Stimulated activated CD4-positive, alpha-beta T cell treated with anti-CD3 and anti-CD28 coated beads, Interleukin-4, amount 100 ng/mL, for 24 hours (primary cell): ENCODE results near the gene ZNF865.
A peak's percentile ranks its signal among the peaks of the same experiment; 100 is the strongest.

Experiments
- DNase-seq: peaks from one replicate; pipeline ENCODE4 v3.0.0-alpha.2; 2020

Gene ZNF865

DNA sequence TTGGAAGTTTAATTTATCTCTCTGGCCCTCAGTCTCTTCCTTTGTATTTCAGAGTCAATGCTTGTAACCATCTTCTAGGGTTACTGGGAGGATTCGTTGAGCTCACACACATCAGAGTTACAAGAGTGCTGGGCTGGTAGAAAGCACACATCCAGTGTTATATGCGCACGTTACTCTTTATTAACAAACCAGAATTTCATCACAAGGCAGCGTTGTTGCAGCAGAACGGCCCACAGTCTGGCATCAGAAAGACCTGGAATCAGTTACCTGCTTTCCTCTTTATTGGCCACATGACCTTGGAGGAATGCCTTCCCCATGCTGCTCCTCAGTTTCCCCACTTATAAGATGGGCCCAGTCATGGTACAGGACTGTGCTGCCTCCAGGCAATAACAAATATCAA is 3.9 kb downstream of the ZNF865 start:
- DNase-seq, result no peak

DNA sequence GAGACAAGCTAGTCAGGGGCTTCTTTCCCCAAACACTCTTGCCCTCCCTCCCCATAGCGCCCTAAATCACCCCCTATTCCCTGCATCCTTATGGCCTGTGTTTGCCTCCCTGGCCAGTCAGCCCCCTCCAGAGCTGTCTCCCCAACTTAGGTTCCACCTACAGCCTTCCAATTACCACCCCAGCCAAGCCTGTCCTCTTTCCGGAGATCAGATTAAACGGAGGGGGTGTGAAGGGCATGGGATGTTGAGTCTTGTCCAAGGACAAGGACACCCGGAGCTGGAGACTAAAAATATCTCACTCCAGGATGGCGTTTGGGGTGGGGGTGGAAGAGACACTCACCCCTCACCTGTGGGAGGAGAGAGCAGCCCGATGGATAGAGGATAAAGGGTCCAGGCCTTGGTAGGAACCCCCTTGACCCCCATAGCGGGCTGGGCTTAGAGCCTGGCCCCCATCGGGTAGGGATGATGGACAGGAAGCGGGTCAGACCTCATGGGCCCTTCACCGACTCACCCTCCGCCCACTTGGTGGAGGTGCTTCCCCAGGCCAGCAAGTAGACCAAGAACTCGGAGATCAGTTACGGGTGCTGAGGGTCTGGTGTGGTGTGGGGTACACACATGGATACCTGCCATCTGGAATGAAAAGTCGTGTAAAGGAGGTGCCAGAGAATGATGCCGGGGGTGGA is 6.0 kb downstream of the ZNF865 start:
- DNase-seq, result no peak

DNA sequence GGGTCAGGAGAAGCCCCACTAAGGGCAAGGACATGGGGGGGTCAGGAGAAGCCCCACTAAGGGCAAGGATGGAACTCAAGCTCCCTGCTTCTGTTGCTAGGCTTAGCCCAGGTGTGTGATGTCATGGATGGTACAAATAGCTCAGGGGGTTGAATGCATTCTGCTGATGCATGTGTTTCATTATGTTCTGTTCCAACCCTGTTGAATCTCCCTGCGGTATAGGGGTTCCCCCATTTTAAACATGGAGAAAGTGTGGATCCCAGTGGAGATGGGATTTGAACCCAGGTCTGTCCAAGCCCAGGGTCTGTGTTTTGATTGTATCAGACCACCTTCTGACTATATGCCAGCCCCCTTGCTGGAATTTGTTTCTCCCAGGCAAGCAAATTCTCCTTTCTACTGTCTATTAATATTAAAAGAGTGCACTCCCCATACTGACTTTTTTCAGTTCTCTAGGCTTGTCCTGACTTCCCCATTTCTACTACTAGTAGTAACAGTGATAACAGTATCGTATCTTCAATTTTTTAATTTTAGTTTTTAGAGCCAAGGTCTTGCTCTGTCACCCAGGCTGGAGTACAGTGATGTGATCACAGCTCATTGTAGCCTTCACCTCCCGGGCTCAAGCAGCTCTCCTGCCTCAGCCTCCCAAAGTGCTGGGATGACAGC is 6.7 kb downstream of the ZNF865 start:
- DNase-seq, result no peak

- DNase-seq, result no peak
Observed at GRCh38 chr19:55613396-55613795, 7.9 kb downstream of the ZNF865 start.

- no peak for DNase-seq
Observed at GRCh38 chr19:55613930-55614710, 8.7 kb downstream of the ZNF865 start.

- no peak for DNase-seq
Observed at GRCh38 chr19:55614711-55615542, 9.5 kb downstream of the ZNF865 start.

- DNase-seq, result no peak
Observed at GRCh38 chr19:55615543-55616394, 10.3 kb downstream of the ZNF865 start.

DNA sequence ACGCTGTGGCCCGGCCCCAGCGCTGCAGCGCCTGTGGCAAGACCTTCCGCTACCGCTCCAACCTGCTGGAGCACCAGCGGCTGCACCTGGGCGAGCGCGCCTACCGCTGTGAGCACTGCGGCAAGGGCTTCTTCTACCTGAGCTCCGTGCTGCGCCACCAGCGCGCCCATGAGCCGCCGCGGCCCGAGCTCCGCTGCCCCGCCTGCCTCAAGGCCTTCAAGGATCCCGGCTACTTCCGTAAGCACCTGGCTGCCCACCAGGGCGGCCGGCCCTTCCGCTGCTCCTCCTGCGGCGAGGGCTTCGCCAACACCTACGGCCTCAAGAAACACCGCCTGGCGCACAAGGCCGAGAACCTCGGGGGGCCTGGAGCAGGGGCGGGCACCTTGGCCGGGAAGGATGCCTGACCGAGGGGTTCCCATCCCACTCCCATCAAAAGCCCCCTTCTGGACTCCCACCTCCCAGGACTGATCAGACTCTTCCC is 11.0 kb downstream of the ZNF865 start:
- no peak for DNase-seq

GRCh38 chr19:55617426-55617825 is 12.0 kb downstream of the ZNF865 start:
- DNase-seq, result no peak

DNA sequence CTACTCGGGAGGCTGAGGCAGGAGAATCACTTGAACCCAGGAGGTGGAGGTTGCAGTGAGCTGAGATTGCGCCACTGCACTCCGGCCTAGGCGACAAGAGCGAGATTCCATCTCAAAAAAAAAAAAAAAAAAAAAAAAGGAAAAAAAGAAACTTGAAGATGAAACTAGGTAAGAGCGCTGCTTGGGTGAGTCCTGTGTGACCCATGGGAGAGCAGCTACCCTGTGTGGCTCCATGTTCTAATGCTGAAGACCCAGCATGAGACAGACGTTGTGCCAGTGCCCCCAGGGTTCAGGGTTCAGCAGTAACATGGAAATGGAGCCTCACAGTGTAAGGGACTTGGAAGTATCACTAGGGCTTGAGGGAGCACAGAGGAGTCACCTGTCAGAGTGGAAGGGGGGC is 13.0 kb downstream of the ZNF865 start:
- no peak for DNase-seq

- no peak for DNase-seq
Observed at GRCh38 chr19:55619286-55619685, 13.8 kb downstream of the ZNF865 start.

DNA sequence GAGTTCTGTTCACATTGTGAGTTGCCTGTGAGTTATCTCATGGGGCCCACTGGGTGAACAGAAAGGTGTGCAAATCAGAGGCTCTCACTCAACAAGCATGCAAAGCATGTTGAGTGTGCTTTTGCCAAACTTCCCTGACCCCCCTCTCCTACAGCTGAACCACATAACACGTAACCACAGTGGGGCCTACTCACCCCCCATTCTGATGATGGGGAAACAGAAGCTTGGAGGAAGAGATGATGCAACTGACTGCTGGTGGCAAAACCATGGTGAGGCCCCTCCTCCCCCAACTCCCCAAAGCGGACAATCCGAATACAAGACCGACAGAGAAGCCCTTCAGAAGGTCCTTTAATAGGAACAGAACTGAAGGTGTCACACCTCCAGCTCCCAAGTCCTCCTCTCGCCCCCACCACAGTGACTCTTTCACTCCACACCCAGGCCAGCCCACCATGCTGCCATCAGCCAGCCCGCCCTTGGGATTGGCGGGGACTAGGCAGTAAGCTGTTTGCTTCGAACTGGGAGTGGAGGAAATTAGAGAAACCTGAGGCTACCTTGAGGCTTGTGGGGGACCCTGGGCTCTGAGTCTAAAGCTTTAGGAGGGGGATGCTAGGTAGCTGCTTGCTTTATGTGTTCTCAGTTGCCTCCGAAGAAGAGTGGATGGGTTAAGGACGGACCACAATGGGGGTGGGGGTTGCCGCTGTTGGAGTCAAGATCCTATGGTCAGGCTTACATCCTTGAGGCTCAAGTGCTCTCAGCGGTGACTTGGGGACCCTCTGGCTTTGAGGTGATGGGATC is 15.2 kb downstream of the ZNF865 start:
- DNase-seq, result no peak

GRCh38 chr19:55621205-55621672 is 15.8 kb downstream of the ZNF865 start:
- DNase-seq, result no peak

- DNase-seq, result no peak
Observed at GRCh38 chr19:55621673-55622231, 16.3 kb downstream of the ZNF865 start.

DNA sequence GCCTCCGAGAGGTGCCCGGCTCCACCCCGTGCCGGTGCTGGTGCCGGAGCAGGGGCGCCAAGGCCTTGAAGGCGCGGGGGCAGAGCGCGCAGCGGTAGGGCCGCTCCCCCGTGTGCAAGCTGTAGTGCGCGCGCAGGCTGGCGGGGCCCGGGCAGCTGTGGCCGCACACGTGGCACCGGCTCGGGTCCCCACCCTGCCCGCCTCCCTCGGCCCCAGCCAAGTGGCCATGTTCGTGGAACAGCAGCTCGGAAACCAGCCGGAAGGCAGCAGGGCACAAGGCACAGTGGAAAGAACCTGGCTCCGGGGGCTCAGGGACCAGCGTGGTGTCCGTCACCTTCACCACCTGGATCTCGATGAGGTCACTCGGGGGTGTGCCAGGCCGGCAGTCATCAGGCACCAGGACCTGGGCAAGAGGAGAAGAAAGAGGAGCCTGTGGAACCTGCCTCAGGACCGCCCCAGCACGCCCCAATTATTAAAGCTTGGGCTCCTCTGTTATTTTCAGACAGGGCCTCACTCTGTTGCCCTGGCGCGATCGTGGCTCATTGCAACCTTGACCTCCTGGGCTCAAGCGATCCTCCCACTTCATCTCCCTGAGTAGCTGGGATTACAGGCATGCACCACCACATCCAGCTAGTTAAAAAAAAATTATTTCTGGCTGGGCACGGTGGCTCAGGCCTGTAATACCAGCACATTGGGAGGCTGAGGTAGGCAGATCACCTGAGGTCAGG is 17.0 kb downstream of the ZNF865 start:
- DNase-seq, result no peak

DNA sequence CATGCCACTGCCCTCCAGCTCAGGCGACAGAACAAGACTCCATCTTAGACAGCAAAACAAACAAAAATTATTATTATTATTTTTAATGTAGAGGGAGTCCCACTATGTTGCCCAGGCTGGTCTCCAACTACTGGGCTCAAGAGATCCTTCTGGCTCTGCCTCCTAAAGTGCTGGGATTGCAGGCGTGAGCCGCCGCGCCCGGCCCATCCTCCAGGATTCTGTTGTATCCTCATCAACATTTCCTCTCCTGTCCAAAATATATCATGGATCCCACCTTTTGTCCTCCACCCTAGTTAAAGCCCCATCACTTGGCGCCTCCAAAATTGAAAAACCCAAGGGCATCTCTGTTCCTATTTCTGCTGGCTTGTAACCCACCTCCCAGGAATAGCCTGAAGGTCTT is 17.7 kb downstream of the ZNF865 start:
- DNase-seq, result no peak

- DNase-seq, result no peak
Observed at GRCh38 chr19:55623561-55623960, 18.1 kb downstream of the ZNF865 start.

DNA sequence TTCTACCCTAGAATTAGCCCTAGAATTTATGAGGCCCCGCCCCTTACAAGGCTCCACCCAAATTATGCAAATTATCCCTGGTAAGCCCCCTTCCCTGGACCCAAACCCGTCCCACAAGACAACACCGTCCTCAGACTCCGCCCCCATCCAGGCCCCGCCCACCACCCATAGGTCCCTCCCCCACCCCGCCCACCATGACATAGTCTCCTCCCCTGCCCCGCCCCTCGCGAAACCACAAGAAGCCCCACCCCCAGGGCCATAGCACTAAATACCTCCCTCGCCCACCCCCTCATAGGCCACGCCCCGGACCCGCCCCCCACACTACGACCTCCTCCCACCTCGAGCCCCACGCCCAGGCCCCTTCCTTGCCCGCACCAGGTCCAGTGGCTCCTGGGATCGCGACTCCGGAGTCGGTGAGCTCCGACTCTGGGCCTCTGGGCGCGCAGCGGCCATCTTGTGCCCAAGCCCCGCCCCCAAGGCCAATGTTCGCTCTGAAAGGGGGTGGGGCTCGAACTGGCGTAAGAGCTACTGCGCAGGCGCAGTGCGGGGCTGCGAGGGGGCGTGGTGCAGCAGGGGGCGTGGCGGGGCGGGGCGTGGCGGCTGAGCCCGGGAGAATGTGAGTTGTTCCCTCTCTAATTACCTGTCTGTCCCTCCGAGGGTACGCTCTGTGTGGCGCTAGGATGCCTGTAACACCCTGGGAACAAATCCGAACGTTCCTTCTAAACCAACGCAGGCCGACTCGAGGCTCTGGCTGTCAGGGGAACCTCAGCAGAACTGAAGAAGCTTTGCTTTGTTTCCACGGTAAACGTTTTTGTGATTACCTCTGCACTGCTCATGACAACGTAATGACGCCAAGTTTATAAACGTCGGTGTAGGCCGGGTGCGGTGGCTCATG is 18.9 kb downstream of the ZNF865 start, which contains the start of gene ZNF784:
Gene ZNF784 (minus strand): TSS at position 458 of the 895 bp plus-strand sequence. CDS start 5 bp downstream, at position 453.
- peak; percentile 94 for DNase-seq

- DNase-seq, result no peak
Observed at GRCh38 chr19:55625004-55625326, 19.5 kb downstream of the ZNF865 start.
